ENCODE data around the gene NEMP1. TPM values are rescaled to one million over a fixed set of nuclear protein-coding genes. Genes with fewer than 3 reads are reported as not detected.
"Not testable (repeated sequence)": the region's sequence is repeated elsewhere in the genome, so short reads cannot be mapped to it uniquely, and the experiment has no call there.

Gene NEMP1
- total RNA-seq, 1 donor from 2014 or later: 27.6 TPM

DNA sequence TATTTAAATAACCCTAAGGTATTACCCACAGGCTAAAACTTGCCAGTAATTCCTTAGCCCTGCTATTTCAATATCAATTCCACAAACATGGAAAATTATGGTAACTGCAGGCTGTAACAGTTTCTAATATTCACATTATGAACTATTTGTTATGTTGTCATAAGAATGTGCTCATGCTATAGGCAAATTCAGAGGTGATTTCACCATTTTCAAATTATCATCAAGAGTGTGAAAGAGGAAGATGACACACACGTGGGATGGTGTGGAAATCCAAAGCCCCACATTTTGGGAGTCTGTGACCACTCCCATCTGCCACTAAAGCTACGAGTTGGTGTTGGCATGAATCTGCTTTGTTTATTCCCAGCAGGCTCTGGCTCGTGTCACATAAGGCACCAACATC is 22.8 kb downstream of the NEMP1 start:
- CTCF ChIA-PET: interaction anchor here (0.8 to 8.2 kb wide), 2 partner anchors 48 to 66 kb away, joined by 3 to 89 read pairs; partner anchors contain the start of gene ZBTB39
- TF ChIP-seq, protein P1, sequence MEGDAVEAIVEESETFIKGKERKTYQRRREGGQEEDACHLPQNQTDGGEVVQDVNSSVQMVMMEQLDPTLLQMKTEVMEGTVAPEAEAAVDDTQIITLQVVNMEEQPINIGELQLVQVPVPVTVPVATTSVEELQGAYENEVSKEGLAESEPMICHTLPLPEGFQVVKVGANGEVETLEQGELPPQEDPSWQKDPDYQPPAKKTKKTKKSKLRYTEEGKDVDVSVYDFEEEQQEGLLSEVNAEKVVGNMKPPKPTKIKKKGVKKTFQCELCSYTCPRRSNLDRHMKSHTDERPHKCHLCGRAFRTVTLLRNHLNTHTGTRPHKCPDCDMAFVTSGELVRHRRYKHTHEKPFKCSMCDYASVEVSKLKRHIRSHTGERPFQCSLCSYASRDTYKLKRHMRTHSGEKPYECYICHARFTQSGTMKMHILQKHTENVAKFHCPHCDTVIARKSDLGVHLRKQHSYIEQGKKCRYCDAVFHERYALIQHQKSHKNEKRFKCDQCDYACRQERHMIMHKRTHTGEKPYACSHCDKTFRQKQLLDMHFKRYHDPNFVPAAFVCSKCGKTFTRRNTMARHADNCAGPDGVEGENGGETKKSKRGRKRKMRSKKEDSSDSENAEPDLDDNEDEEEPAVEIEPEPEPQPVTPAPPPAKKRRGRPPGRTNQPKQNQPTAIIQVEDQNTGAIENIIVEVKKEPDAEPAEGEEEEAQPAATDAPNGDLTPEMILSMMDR (IDR thresholded peaks at IDR 0.05): no peak
- Mint-ChIP-seq H3K4me1 (peaks cover 50% of the 10 kb centered on the region), H3K27me3 (no peaks in the 10 kb centered on the region), H3K9me3 (no peaks in the 10 kb centered on the region), H3K4me3 (no peak overlapping the region), H3K36me3 (ENCODE audit: low read depth) (peaks cover 32% of the 10 kb centered on the region), H3K27ac (no peak overlapping the region)
- intact Hi-C loops (cut with micrococcal nuclease): no loop called here
- ATAC-seq (ENCODE audit: low read depth) (no peak), DNase-seq (no peak)
- POLR2A ChIA-PET: interaction anchor here (1.7 kb wide), 1 partner anchor 8 kb away, joined by 4 read pairs; no protein-coding TSS in a partner anchor

DNA sequence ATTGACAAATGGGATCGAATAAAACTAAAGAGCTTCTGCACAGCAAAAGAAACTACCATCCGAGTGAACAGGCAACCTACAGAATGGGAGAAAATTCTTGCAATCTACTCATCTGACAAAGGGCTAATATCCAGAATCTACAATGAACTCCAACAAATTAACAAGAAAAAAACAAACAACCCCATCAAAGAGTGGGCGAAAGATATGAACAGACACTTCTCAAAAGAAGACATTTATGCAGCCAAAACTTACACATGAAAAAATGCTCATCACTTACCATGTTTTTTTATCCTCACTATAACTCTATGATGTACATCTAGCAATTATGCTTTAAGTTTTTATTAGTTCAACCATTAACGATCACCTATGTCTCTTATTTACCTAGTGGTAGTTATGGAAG is 24.7 kb downstream of the NEMP1 start:
- CTCF ChIA-PET: not testable (repeated sequence)

DNA sequence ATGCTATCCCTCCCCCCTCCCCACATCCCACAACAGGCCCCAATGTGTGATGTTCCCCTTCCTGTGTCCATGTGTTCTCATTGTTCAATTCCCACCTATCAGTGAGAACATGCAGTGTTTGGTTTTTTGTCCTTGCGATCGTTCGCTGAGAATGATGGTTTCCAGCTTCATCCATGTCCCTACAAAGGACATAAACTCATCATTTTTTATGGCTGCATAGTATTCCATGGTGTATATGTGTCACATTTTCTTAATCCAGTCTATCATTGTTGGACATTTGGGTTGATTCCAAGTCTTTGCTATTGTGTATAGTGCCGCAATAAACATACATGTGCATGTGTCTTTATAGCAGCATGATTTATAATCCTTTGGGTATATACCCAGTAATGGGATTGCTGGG is 25.4 kb downstream of the NEMP1 start:
- H3K27ac Mint-ChIP-seq; H3K9me3 Mint-ChIP-seq; H3K27me3 Mint-ChIP-seq; DNase-seq; H3K4me3 Mint-ChIP-seq; H3K36me3 Mint-ChIP-seq (ENCODE audit: low read depth); POLR2A ChIA-PET; ATAC-seq (ENCODE audit: low read depth); intact Hi-C loops (cut with micrococcal nuclease): not testable (repeated sequence)
- peaks cover 26% of the 10 kb centered on the region for H3K4me1 Mint-ChIP-seq
- CTCF ChIA-PET: interaction anchor here (1.0 to 1.5 kb wide), 3 partner anchors 22 to 74 kb away, joined by 3 to 5 read pairs (median 4); partner anchors contain the start of gene STAT6

More for the DNA sequence above, 24.7 kb downstream of the NEMP1 start:
- H3K4me3 Mint-ChIP-seq; POLR2A ChIA-PET; intact Hi-C loops (cut with micrococcal nuclease); H3K9me3 Mint-ChIP-seq; DNase-seq; H3K27me3 Mint-ChIP-seq; H3K27ac Mint-ChIP-seq; ATAC-seq (ENCODE audit: low read depth): not testable (repeated sequence)
- Mint-ChIP-seq H3K4me1 (peaks cover 33% of the 10 kb centered on the region), H3K36me3 (ENCODE audit: low read depth) (peaks cover 15% of the 10 kb centered on the region)

- POLR2A ChIA-PET: no interaction called here
- intact Hi-C loops (cut with micrococcal nuclease): no loop called here
- no peaks in the 10 kb centered on the region for H3K9me3 Mint-ChIP-seq
- DNase-seq (no peak), ATAC-seq (ENCODE audit: low read depth) (no peak)
- H3K4me1 Mint-ChIP-seq: peaks cover 28% of the 10 kb centered on the region
- TF ChIP-seq, protein P1 (IDR thresholded peaks at IDR 0.05): no peak
- no peaks in the 10 kb centered on the region for H3K36me3 Mint-ChIP-seq (ENCODE audit: low read depth)
- no peak overlapping the region for H3K27ac Mint-ChIP-seq
- H3K27me3 Mint-ChIP-seq: no peaks in the 10 kb centered on the region
- no peak overlapping the region for H3K4me3 Mint-ChIP-seq
- CTCF ChIA-PET: no interaction called here
These were observed 27.6 kb downstream of the NEMP1 start for GRCh38 chr12:57051011-57051410.

GRCh38 chr12:57049890-57050289 is 28.7 kb downstream of the NEMP1 start, which contains the start of gene MYO1A:
MYO1A (minus strand) TSS chr12:57050129; CDS start chr12:57048323, 1,806 bp downstream.
- no peak within 1 kb of the TSS for H3K4me3 Mint-ChIP-seq
- no peaks in the 10 kb centered on the region for H3K27me3 Mint-ChIP-seq
- DNase-seq (no peak), ATAC-seq (ENCODE audit: low read depth) (no peak)
- H3K4me1 Mint-ChIP-seq: peaks cover 22% of the 10 kb centered on the region
- POLR2A ChIA-PET: interaction anchor here (1.0 kb wide), 1 partner anchor 11 kb away, joined by 11 read pairs; no protein-coding TSS in a partner anchor
- CTCF ChIA-PET: interaction anchor here (2.0 kb wide), 1 partner anchor 11 kb away, joined by 7 read pairs; no protein-coding TSS in a partner anchor
- no peak within 1 kb of the TSS for H3K27ac Mint-ChIP-seq
- intact Hi-C loops (cut with micrococcal nuclease): no loop called here
- TF ChIP-seq, protein P1 (IDR thresholded peaks at IDR 0.05): no peak
- H3K36me3 Mint-ChIP-seq (ENCODE audit: low read depth): no peaks in the 10 kb centered on the region
- no peaks in the 10 kb centered on the region for H3K9me3 Mint-ChIP-seq

DNA sequence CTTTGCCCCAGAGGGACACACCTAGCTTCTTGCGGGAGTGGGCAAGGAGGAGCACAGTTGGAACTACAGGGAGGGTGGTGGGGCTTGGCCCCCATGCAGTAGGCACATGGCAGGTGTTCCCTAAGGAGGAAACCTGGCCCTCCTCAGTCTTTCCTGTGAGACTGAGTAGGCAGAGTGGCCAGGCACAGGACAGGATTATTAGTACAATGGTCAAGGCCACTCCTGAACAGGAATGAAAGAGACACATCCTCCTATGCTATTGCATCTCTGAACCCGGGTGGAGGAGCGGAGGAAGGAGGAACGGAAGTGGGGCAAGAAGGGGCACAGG is 29.5 kb downstream of the NEMP1 start:
- ChIA-PET POLR2A (no interaction called here), CTCF (interaction anchor here (2.0 kb wide), 1 partner anchor 12 kb away, joined by 7 read pairs; no protein-coding TSS in a partner anchor)
- TF ChIP-seq, protein P1 (IDR thresholded peaks at IDR 0.05): no peak
- ATAC-seq (ENCODE audit: low read depth): no peak
- Mint-ChIP-seq H3K27me3 (no peaks in the 10 kb centered on the region), H3K4me3 (no peak overlapping the region), H3K27ac (no peak overlapping the region), H3K4me1 (peaks cover 22% of the 10 kb centered on the region), H3K9me3 (no peaks in the 10 kb centered on the region), H3K36me3 (ENCODE audit: low read depth) (no peaks in the 10 kb centered on the region)
- intact Hi-C loops (cut with micrococcal nuclease): no loop called here
- DNase-seq: no peak

Data from activated B cell treated with CpG ODN at 0.5 μM for 24 hours (primary cell).